Measurements from ENCODE around the gene DHRS12.
"Not testable (repeated sequence)": the region's sequence is repeated elsewhere in the genome, so short reads cannot be mapped to it uniquely, and the experiment has no call there.

DHRS12 gene

GRCh38 chr13:51826606-51827005, 22.6 kb upstream of the DHRS12 start:
- Histone ChIP-seq H3K27me3 (ENCODE audit: control insufficient read depth, insufficient read depth, low read length) (no peaks in the 10 kb centered on the region), H3K4me1 (ENCODE audit: control insufficient read depth, insufficient read depth, low read length) (no peaks in the 10 kb centered on the region), H3K36me3 (ENCODE audit: control insufficient read depth, insufficient read depth, low read length) (no peaks in the 10 kb centered on the region), H3K27ac (ENCODE audit: low read length) (no peak overlapping the region), H3K9me3 (ENCODE audit: control insufficient read depth, insufficient read depth, low read length) (no peaks in the 10 kb centered on the region), H3K4me3 (ENCODE audit: low read length) (no peak overlapping the region)
- DNase-seq (ENCODE audit: low read depth, low spot score), result no peak
- no CpG with 5 or more reads among the region's 7 CpGs for WGBS (ENCODE audit: insufficient coverage, insufficient read length)

- H3K4me3 ChIP-seq (ENCODE audit: low read length), result no peak overlapping the region
- no peaks in the 10 kb centered on the region for H3K27me3 ChIP-seq (ENCODE audit: control insufficient read depth, insufficient read depth, low read length)
- H3K36me3 ChIP-seq (ENCODE audit: control insufficient read depth, insufficient read depth, low read length), result no peaks in the 10 kb centered on the region
- no CpG with 5 or more reads among the region's 10 CpGs for WGBS (ENCODE audit: insufficient coverage, insufficient read length)
- no peaks in the 10 kb centered on the region for H3K4me1 ChIP-seq (ENCODE audit: control insufficient read depth, insufficient read depth, low read length)
- no peaks in the 10 kb centered on the region for H3K9me3 ChIP-seq (ENCODE audit: control insufficient read depth, insufficient read depth, low read length)
- H3K27ac ChIP-seq (ENCODE audit: low read length), result no peak overlapping the region
- DNase-seq (ENCODE audit: low read depth, low spot score), result no peak
These were observed 21.8 kb upstream of the DHRS12 start for GRCh38 chr13:51825681-51826254.

- no peak for DNase-seq (ENCODE audit: low read depth, low spot score)
- Histone ChIP-seq H3K27ac (ENCODE audit: low read length) (no peak overlapping the region), H3K4me1 (ENCODE audit: control insufficient read depth, insufficient read depth, low read length) (no peaks in the 10 kb centered on the region), H3K27me3 (ENCODE audit: control insufficient read depth, insufficient read depth, low read length) (no peaks in the 10 kb centered on the region), H3K9me3 (ENCODE audit: control insufficient read depth, insufficient read depth, low read length) (no peaks in the 10 kb centered on the region), H3K36me3 (ENCODE audit: control insufficient read depth, insufficient read depth, low read length) (no peaks in the 10 kb centered on the region), H3K4me3 (ENCODE audit: low read length) (no peak overlapping the region)
- no CpG with 5 or more reads among the region's 2 CpGs for WGBS (ENCODE audit: insufficient coverage, insufficient read length)
These were observed 21.2 kb upstream of the DHRS12 start for GRCh38 chr13:51825165-51825592.

- H3K27ac ChIP-seq (ENCODE audit: low read length); H3K4me3 ChIP-seq (ENCODE audit: low read length); H3K4me1 ChIP-seq (ENCODE audit: control insufficient read depth, insufficient read depth, low read length); H3K27me3 ChIP-seq (ENCODE audit: control insufficient read depth, insufficient read depth, low read length); H3K9me3 ChIP-seq (ENCODE audit: control insufficient read depth, insufficient read depth, low read length); H3K36me3 ChIP-seq (ENCODE audit: control insufficient read depth, insufficient read depth, low read length); DNase-seq (ENCODE audit: low read depth, low spot score): not testable (repeated sequence)
- WGBS (ENCODE audit: insufficient coverage, insufficient read length), result no CpG with 5 or more reads among the region's 11 CpGs
These were observed 20.7 kb upstream of the DHRS12 start for GRCh38 chr13:51824712-51825111.

GRCh38 chr13:51823863-51824262, 19.9 kb upstream of the DHRS12 start:
- no peaks in the 10 kb centered on the region for H3K27me3 ChIP-seq (ENCODE audit: control insufficient read depth, insufficient read depth, low read length)
- H3K4me1 ChIP-seq (ENCODE audit: control insufficient read depth, insufficient read depth, low read length), result peaks cover 5% of the 10 kb centered on the region
- no CpG with 5 or more reads among the region's 2 CpGs for WGBS (ENCODE audit: insufficient coverage, insufficient read length)
- H3K27ac ChIP-seq (ENCODE audit: low read length), result no peak overlapping the region
- DNase-seq (ENCODE audit: low read depth, low spot score), result no peak
- H3K36me3 ChIP-seq (ENCODE audit: control insufficient read depth, insufficient read depth, low read length), result no peaks in the 10 kb centered on the region
- H3K4me3 ChIP-seq (ENCODE audit: low read length), result no peak overlapping the region
- H3K9me3 ChIP-seq (ENCODE audit: control insufficient read depth, insufficient read depth, low read length), result no peaks in the 10 kb centered on the region

- H3K9me3 ChIP-seq (ENCODE audit: control insufficient read depth, insufficient read depth, low read length), result no peaks in the 10 kb centered on the region
- WGBS (ENCODE audit: insufficient coverage, insufficient read length), result no CpG with 5 or more reads among the region's 2 CpGs
- H3K4me1 ChIP-seq (ENCODE audit: control insufficient read depth, insufficient read depth, low read length), result peaks cover 5% of the 10 kb centered on the region
- no peaks in the 10 kb centered on the region for H3K36me3 ChIP-seq (ENCODE audit: control insufficient read depth, insufficient read depth, low read length)
- H3K4me3 ChIP-seq (ENCODE audit: low read length), result no peak overlapping the region
- H3K27ac ChIP-seq (ENCODE audit: low read length), result no peak overlapping the region
- H3K27me3 ChIP-seq (ENCODE audit: control insufficient read depth, insufficient read depth, low read length), result no peaks in the 10 kb centered on the region
- DNase-seq (ENCODE audit: low read depth, low spot score), result no peak
These were observed 19.4 kb upstream of the DHRS12 start for GRCh38 chr13:51823359-51823758.

GRCh38 chr13:51822106-51822815, 18.3 kb upstream of the DHRS12 start:
- Histone ChIP-seq H3K9me3 (ENCODE audit: control insufficient read depth, insufficient read depth, low read length) (no peaks in the 10 kb centered on the region), H3K27me3 (ENCODE audit: control insufficient read depth, insufficient read depth, low read length) (no peaks in the 10 kb centered on the region), H3K4me1 (ENCODE audit: control insufficient read depth, insufficient read depth, low read length) (peaks cover 5% of the 10 kb centered on the region), H3K27ac (ENCODE audit: low read length) (no peak overlapping the region), H3K4me3 (ENCODE audit: low read length) (no peak overlapping the region), H3K36me3 (ENCODE audit: control insufficient read depth, insufficient read depth, low read length) (no peaks in the 10 kb centered on the region)
- DNase-seq (ENCODE audit: low read depth, low spot score), result no peak
- no CpG with 5 or more reads among the region's 13 CpGs for WGBS (ENCODE audit: insufficient coverage, insufficient read length)

GRCh38 chr13:51821606-51822005, 17.6 kb upstream of the DHRS12 start:
- no peak for DNase-seq (ENCODE audit: low read depth, low spot score)
- Histone ChIP-seq H3K4me3 (ENCODE audit: low read length) (no peak overlapping the region), H3K4me1 (ENCODE audit: control insufficient read depth, insufficient read depth, low read length) (peaks cover 6% of the 10 kb centered on the region), H3K9me3 (ENCODE audit: control insufficient read depth, insufficient read depth, low read length) (no peaks in the 10 kb centered on the region), H3K27ac (ENCODE audit: low read length) (no peak overlapping the region), H3K36me3 (ENCODE audit: control insufficient read depth, insufficient read depth, low read length) (no peaks in the 10 kb centered on the region), H3K27me3 (ENCODE audit: control insufficient read depth, insufficient read depth, low read length) (no peaks in the 10 kb centered on the region)
- WGBS (ENCODE audit: insufficient coverage, insufficient read length), result no CpG with 5 or more reads among the region's 2 CpGs

GRCh38 chr13:51820016-51820597, 16.1 kb upstream of the DHRS12 start:
- H3K4me1 ChIP-seq (ENCODE audit: control insufficient read depth, insufficient read depth, low read length), result peaks cover 8% of the 10 kb centered on the region
- WGBS (ENCODE audit: insufficient coverage, insufficient read length), result no CpG with 5 or more reads among the region's 4 CpGs
- H3K36me3 ChIP-seq (ENCODE audit: control insufficient read depth, insufficient read depth, low read length), result no peaks in the 10 kb centered on the region
- no peaks in the 10 kb centered on the region for H3K9me3 ChIP-seq (ENCODE audit: control insufficient read depth, insufficient read depth, low read length)
- no peaks in the 10 kb centered on the region for H3K27me3 ChIP-seq (ENCODE audit: control insufficient read depth, insufficient read depth, low read length)
- no peak for DNase-seq (ENCODE audit: low read depth, low spot score)
- no peak overlapping the region for H3K4me3 ChIP-seq (ENCODE audit: low read length)
- H3K27ac ChIP-seq (ENCODE audit: low read length), result no peak overlapping the region

GRCh38 chr13:51819544-51819943, 15.6 kb upstream of the DHRS12 start:
- no CpG with 5 or more reads among the region's 3 CpGs for WGBS (ENCODE audit: insufficient coverage, insufficient read length)
- Histone ChIP-seq H3K4me1 (ENCODE audit: control insufficient read depth, insufficient read depth, low read length) (peaks cover 8% of the 10 kb centered on the region), H3K36me3 (ENCODE audit: control insufficient read depth, insufficient read depth, low read length) (no peaks in the 10 kb centered on the region), H3K4me3 (ENCODE audit: low read length) (no peak overlapping the region), H3K27me3 (ENCODE audit: control insufficient read depth, insufficient read depth, low read length) (no peaks in the 10 kb centered on the region), H3K27ac (ENCODE audit: low read length) (no peak overlapping the region), H3K9me3 (ENCODE audit: control insufficient read depth, insufficient read depth, low read length) (no peaks in the 10 kb centered on the region)
- no peak for DNase-seq (ENCODE audit: low read depth, low spot score)

All from iPS DF 6.9 (cell line).